CD14-positive monocyte (primary cell): ENCODE results near the gene TOGARAM2. TPM values are rescaled to one million over a fixed set of nuclear protein-coding genes. Genes with fewer than 3 reads are reported as not detected.

Source experiments
- DNase-seq, 3 donors: peaks; one replicate each; pipeline ENCODE4 v3.0.0-alpha.2; 2011 to 2022
- H2AFZ ChIP-seq: 2 replicates; pipeline ENCODE4 v1.6.0; 2012; ENCODE audit warnings: mild to moderate bottlenecking, low read depth, low read length, inconsistent platforms; ENCODE audit not compliant: insufficient read depth, poor library complexity, severe bottlenecking
- H3K27ac ChIP-seq, 2 donors: 1 replicate in 1 of 2; 2 replicates in 1 of 2; pipeline ENCODE4 v1.5.1; 2012 to 2013; ENCODE audit warnings: low read length in 2 of 2, control low read depth in 1 of 2, inconsistent platforms in 1 of 2, low read depth in 1 of 2, mild to moderate bottlenecking in 1 of 2
- H3K27me3 ChIP-seq, 2 donors: one replicate each; pipeline versions ENCODE4 v1.6.0 to v1.6.1; 2011 to 2013; ENCODE audit warnings: low read length in 2 of 2; ENCODE audit not compliant: control insufficient read depth in 2 of 2, insufficient read depth in 2 of 2
- H3K36me3 ChIP-seq, 2 donors: replicated peaks in 1 of 2; 1 replicate in 1 of 2; 2 replicates in 1 of 2; pipeline versions ENCODE4 v1.5.1 to v1.6.1; 2012 to 2013; ENCODE audit warnings: low read length in 2 of 2, control low read depth in 1 of 2, inconsistent platforms in 1 of 2, mild to moderate bottlenecking in 1 of 2; ENCODE audit not compliant: insufficient read depth in 2 of 2, control insufficient read depth in 1 of 2
- H3K4me1 ChIP-seq, 2 donors: 1 replicate in 1 of 2; 2 replicates in 1 of 2; pipeline versions ENCODE4 v1.5.1 to v1.6.1; 2012 to 2013; ENCODE audit warnings: low read length in 2 of 2, control low read depth in 1 of 2, inconsistent platforms in 1 of 2, mild to moderate bottlenecking in 1 of 2, moderate library complexity in 1 of 2; ENCODE audit not compliant: insufficient read depth in 2 of 2, control insufficient read depth in 1 of 2
- H3K4me2 ChIP-seq: replicated peaks from 2 replicates; pipeline ENCODE3; 2012; ENCODE audit warnings: low read length, moderate library complexity, mild to moderate bottlenecking; ENCODE audit not compliant: poor library complexity, severe bottlenecking; ENCODE audit errors: extremely low read depth
- H3K4me3 ChIP-seq, 3 experiments: fragments of 200-600 bp in 1 of 3; sonication (generic) in 1 of 3; replicated peaks in 1 of 3; 1 replicate in 2 of 3; 2 replicates in 1 of 3; pipeline ENCODE4 v1.5.1; 2011 to 2013; ENCODE audit warnings: low read length in 3 of 3, mild to moderate bottlenecking in 3 of 3, control low read depth in 2 of 3, low read depth in 2 of 3, inconsistent platforms in 1 of 3, moderate library complexity in 1 of 3
- H3K79me2 ChIP-seq: 2 replicates; pipeline ENCODE4 v1.6.0; 2012; ENCODE audit warnings: mild to moderate bottlenecking, control low read depth, inconsistent platforms, low read length, moderate library complexity; ENCODE audit not compliant: insufficient read depth
- H3K9ac ChIP-seq: 2 replicates; pipeline ENCODE4 v1.6.0; 2017; ENCODE audit warnings: low read length, mild to moderate bottlenecking; ENCODE audit not compliant: insufficient read depth, poor library complexity, severe bottlenecking
- H3K9me3 ChIP-seq, 2 donors: replicated peaks in 1 of 2; 1 replicate in 1 of 2; 2 replicates in 1 of 2; pipeline versions ENCODE4 v1.5.1 to v1.6.1; 2012 to 2013; ENCODE audit warnings: low read length in 2 of 2, control low read depth in 1 of 2; ENCODE audit not compliant: control insufficient read depth in 1 of 2, insufficient read depth in 1 of 2
- H4K20me1 ChIP-seq: 2 replicates; pipeline ENCODE4 v1.6.0; 2012; ENCODE audit warnings: mild to moderate bottlenecking, low read length, control low read depth, moderate library complexity; ENCODE audit not compliant: insufficient read depth
- H3K27ac Mint-ChIP-seq, 7 donors: one replicate each; pipeline ENCODE4 v1.8.0; 2020; ENCODE audit warnings: mild to moderate bottlenecking in 7 of 7, mixed read lengths in 7 of 7, moderate library complexity in 6 of 7, inconsistent platforms in 2 of 7
- H3K27me3 Mint-ChIP-seq, 3 donors: one replicate each; pipeline ENCODE4 v1.8.0; 2021 to 2022; ENCODE audit warnings: low read depth in 3 of 3, mild to moderate bottlenecking in 3 of 3, mixed read lengths in 3 of 3, moderate library complexity in 3 of 3, inconsistent platforms in 1 of 3
- H3K36me3 Mint-ChIP-seq, 2 donors: one replicate each; pipeline ENCODE4 v1.8.0; 2020; ENCODE audit warnings: mixed read lengths in 2 of 2, inconsistent platforms in 1 of 2, mild to moderate bottlenecking in 1 of 2
- H3K4me1 Mint-ChIP-seq: one replicate; pipeline ENCODE4 v1.8.0; 2020; ENCODE audit warnings: mild to moderate bottlenecking, mixed read lengths
- H3K4me3 Mint-ChIP-seq, 2 donors: one replicate each; pipeline ENCODE4 v1.8.0; 2020; ENCODE audit warnings: mild to moderate bottlenecking in 2 of 2, mixed read lengths in 2 of 2, moderate library complexity in 1 of 2
- H3K9me3 Mint-ChIP-seq, 7 donors: one replicate each; pipeline ENCODE4 v1.8.0; 2020 to 2022; ENCODE audit warnings: mixed read lengths in 7 of 7, mild to moderate bottlenecking in 6 of 7, moderate library complexity in 6 of 7, inconsistent platforms in 2 of 7
- CTCF ChIP-seq: fragments of 200-600 bp; IDR thresholded peaks from one replicate; pipeline ENCODE4 v1.8.0; 2022; ENCODE audit warnings: antibody characterized with exemption, mild to moderate bottlenecking
- WGBS: methylation state at CpG from one replicate; pipeline ENCODE4 v1.1.5; 2013; ENCODE audit warnings: missing lambda C conversion rate; ENCODE audit not compliant: insufficient coverage; 5-methylcytosine and 5-hydroxymethylcytosine counted together
- intact Hi-C, 2 donors: fragments of 100-400 bp; cut with micrococcal nuclease; formaldehyde crosslinking; loops; one replicate each; pipeline versions ENCODE4 v1.15.0 to v1.15.1; 2023
- polyA plus RNA-seq, 3 donors: library from polyadenylated mRNA; depleted of rRNA in 1 of 3; unstranded in 2 of 3; stranded (reverse) in 1 of 3; fragments of 300-500 nt in 2 of 3; fragments of >200 nt in 1 of 3; fragmentation: Illumina TruSeq in 2 of 3; gene quantifications; 1 replicate in 2 of 3; 2 replicates in 1 of 3; pipeline ENCODE4 v1.2.3, GENCODE V29; 2012 to 2021

TOGARAM2 gene
- polyA plus RNA-seq, 3 donors = 0.23 to 5.5 TPM; not detected in 1

- peaks cover 0 to 3% (median 0%) of the 10 kb centered on the region in 7 donors for H3K9me3 Mint-ChIP-seq
- Histone ChIP-seq H3K79me2 (no peaks in the 10 kb centered on the region), H2AFZ (no peak overlapping the region), H3K9me3 (no peaks in the 10 kb centered on the region), H3K4me3 (no peak overlapping the region), H3K4me2 (no peak overlapping the region), H4K20me1 (no peaks in the 10 kb centered on the region), H3K9ac (no peak overlapping the region), H3K27me3 (no peaks in the 10 kb centered on the region), H3K36me3 (no peaks in the 10 kb centered on the region), H3K27ac (no peak overlapping the region), H3K4me1 (peaks cover 0 to 9% of the 10 kb centered on the region in 2 donors)
- intact Hi-C loops = loop anchor here in 1 of 2 donors (10.0 kb wide), 1 partner anchor 46 kb away; the partner anchor contains the start of gene TOGARAM2
- H3K27me3 Mint-ChIP-seq = peaks cover 2 to 13% (median 2%) of the 10 kb centered on the region in 3 donors
- H3K36me3 Mint-ChIP-seq = no peaks in the 10 kb centered on the region
- no peak overlapping the region for H3K27ac Mint-ChIP-seq
- H3K4me3 Mint-ChIP-seq = no peak overlapping the region
- H3K4me1 Mint-ChIP-seq = peaks cover 11% of the 10 kb centered on the region
- TF ChIP-seq CTCF = no peak
- DNase-seq = no peak
Observed at GRCh38 chr2:29031046-29031445, 49.9 kb downstream of the TOGARAM2 start.

- Mint-ChIP-seq H3K27ac (no peak overlapping the region), H3K27me3 (peaks cover 2 to 13% (median 2%) of the 10 kb centered on the region in 3 donors), H3K9me3 (peaks cover 0 to 3% (median 0%) of the 10 kb centered on the region in 7 donors), H3K4me3 (no peak overlapping the region), H3K4me1 (peaks cover 11% of the 10 kb centered on the region), H3K36me3 (no peaks in the 10 kb centered on the region)
- no peak for TF ChIP-seq CTCF
- no peaks in the 10 kb centered on the region for H3K27me3 ChIP-seq
- no peak overlapping the region for H3K27ac ChIP-seq
- no peaks in the 10 kb centered on the region for H3K79me2 ChIP-seq
- no peak overlapping the region for H3K4me2 ChIP-seq
- no peak for DNase-seq
- H3K36me3 ChIP-seq = no peaks in the 10 kb centered on the region
- H3K9ac ChIP-seq = no peak overlapping the region
- no peaks in the 10 kb centered on the region for H4K20me1 ChIP-seq
- H3K4me3 ChIP-seq = no peak overlapping the region
- WGBS = 92% methylated on average over 3 of the region's 5 CpGs
- no peak overlapping the region for H2AFZ ChIP-seq
- peaks cover 0 to 9% of the 10 kb centered on the region in 2 donors for H3K4me1 ChIP-seq
- intact Hi-C loops = loop anchor here in 1 of 2 donors (10.0 kb wide), 1 partner anchor 47 kb away; the partner anchor contains the start of gene TOGARAM2
- no peaks in the 10 kb centered on the region for H3K9me3 ChIP-seq
Observed at GRCh38 chr2:29032189-29032588, 51.1 kb downstream of the TOGARAM2 start.
